TTC549 (cell line): Measurements from ENCODE around the gene ARHGAP45.
"Not testable (repeated sequence)": the region's sequence is repeated elsewhere in the genome, so short reads cannot be mapped to it uniquely, and the experiment has no call there.

Source experiments
- FAIRE-seq: peaks from 2 replicates; lab custom pipeline; 2012; peaks lifted over from hg19 to GRCh38; lab: Jason Lieb, UNC

Gene ARHGAP45

GRCh38 chr19:1066748-1067340, at the start of gene ARHGAP45:
Gene ARHGAP45 (plus strand): TSS chr19:1067167. CDS start chr19:1067406, 239 bp downstream.
- no peak for FAIRE-seq

GRCh38 chr19:1017906-1018305, 49.1 kb upstream of the ARHGAP45 start:
- FAIRE-seq = no peak

GRCh38 chr19:1018393-1018792, 48.6 kb upstream of the ARHGAP45 start:
- no peak for FAIRE-seq

- FAIRE-seq = no peak
Measured at GRCh38 chr19:1018932-1019615, 47.9 kb upstream of the ARHGAP45 start.

GRCh38 chr19:1019616-1019961, 47.4 kb upstream of the ARHGAP45 start:
- FAIRE-seq = no peak

DNA sequence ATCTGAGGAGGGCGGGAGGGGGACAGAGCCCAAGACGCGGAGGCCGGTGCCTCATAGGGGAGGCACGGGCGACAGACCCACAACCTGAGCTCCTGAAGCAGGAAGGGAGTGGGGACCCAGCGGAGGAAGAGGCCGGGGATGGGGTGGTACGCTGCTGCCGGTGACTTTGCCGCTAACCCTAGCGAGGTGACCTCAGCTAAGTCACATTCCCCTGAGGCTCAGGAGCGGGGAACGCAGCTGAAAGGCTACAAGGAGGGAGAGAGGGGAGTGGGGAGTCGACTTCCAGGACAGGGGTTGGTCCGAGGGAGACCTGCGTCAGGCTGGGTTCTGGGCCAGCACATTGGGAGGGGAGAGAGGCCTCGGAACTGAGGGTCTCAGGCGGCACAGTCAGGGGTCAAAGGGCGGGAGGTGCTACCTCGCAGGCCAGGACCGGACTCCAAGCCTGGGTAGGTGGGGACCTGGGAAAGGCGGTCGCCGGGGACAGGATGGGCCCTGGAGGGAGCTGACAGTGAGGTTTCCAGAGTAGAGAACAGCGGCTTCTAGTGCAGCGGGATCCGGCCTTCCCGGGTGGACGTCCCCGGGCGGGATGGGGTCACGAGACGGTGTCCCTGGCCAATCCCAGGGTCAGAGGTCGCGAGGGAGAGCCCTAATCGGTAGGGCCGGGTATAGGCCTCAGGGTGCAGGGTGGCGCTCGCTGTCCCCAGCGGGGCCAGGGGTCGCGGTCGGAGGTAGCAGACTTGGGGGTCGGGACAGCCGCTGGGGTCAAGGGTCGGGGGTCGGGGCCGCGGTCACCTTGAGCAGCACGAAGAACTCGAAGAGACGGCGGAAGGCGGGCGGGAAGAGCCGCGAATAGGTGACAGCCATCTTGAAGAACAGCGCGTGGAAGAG, 46.7 kb upstream of the ARHGAP45 start:
- FAIRE-seq = no peak

- peak; percentile 31 for FAIRE-seq
Measured at GRCh38 chr19:1020868-1021425, 46.0 kb upstream of the ARHGAP45 start, which contains the start of gene TMEM259. Gene TMEM259 (minus strand): TSS chr19:1021123. CDS start chr19:1020996, 127 bp downstream.

DNA sequence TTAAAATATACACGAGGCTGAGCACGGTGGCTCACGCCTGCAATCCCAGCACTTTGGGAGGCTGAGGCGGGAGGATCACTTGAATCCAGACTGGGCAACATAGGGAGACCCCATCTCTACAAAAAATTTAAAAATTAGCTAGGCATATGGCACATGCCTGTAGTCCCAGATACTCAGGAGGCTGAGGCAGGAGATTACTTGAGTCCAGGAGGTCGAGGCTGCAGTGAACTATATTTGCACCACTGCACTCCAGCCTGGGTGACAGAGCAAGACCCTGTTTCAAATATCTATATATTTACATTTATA, 43.1 kb upstream of the ARHGAP45 start:
- FAIRE-seq = not testable (repeated sequence)

DNA sequence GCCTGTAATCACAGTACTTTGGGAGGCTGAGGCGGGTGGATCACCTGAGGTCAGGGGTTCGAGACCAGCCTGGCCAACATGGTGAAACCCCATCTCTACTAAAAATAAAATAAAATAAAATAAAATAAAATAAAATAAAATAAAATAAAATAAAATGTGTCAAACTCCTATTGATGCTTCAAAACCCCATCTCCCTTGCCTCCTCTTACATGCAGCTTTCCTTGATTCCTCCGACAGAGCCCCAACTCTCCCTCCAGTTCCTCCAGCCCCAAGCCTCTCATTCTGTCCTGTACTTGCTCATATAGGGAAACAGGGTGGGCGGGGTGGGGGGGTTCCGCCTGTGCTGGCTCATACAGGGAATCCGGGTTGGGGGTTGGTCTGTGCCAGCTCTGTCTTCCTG, 41.9 kb upstream of the ARHGAP45 start:
- not testable (repeated sequence) for FAIRE-seq

DNA sequence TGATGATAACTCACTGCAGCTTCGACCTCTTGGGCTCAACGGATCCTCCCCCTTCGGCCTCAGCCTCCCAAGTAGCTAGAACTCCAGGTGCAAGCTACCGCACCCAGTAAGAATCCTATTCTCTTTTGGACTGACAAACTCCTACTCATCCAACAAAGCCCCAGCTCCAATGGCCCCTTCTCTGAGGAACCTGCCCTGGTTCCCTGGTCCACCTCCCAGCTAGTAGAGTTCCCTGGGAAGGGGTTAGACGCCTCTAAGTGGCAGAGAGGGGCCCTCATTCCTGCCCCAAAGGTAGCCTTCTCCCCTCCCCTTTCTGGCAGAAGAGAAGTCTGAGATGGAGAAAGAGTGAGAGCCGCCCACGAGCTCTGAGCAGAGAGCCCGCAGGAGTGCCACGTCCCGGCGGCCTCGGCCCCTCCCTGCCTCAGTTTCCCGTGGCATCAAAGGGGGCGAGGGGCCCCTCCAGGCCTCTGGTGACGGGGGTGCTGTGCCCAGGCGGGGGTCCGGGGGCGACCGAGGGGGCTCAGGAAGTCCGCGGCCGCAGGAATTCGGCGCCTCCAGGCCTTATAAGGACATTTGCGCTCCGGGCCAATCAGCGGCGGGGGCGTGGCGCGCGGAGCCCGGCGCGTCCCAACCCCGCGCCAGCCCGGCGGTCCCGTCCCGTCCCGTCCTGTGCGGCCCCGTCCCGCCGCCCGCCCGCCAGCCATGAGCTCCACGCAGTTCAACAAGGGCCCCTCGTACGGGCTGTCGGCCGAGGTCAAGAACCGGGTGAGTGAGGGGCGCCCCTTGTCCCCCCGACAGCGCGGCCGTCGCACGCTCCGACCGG, 40.8 kb upstream of the ARHGAP45 start, which contains the start of gene CNN2:
TSS of gene CNN2 (plus strand) at position 649 of the 823 bp plus-strand sequence. CDS start at position 703, 54 bp downstream.
- no peak for FAIRE-seq

DNA sequence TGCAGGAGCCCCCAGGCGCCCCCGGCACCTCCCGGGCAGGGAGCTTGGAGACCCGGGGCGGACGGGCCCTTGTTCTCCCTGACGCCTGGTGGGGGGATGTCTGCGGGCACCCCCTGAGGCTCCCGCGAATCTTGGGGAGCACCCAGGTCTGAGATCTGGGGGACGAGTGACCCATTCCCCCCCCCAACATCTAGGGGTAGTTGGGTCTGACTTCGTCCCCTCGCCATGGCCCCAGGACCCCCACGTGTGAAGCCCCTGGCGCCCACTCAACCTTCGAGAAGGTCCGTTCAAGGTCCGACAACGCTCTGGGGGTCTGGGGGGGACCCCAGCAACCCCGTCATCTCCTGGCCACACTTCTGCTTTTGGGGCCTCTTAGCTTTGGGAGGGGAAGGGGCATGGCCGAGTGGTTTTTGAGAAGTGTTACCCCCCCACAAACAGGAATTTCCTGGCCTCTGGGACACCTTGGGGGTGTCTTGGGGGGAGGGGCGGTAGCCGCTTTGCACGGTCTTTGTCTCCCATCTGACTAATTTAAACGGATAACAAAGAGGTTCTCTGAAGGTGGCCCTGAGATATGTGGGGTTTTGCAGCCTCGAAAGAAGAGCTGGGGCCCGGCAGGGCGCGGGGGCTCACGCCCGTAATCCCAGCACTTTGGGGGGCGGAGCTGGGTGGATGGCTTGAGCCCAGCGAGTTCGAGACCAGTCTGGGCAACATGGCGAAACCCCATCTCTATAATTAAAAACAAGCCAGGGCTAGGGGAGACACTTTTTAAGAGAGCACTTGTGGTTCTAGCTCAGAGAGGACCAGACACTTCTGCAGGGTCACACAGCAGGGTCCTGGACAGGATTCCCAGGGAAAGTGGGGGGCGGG, 40.0 kb upstream of the ARHGAP45 start:
- no peak for FAIRE-seq

GRCh38 chr19:1027650-1028061, 39.3 kb upstream of the ARHGAP45 start:
- no peak for FAIRE-seq

DNA sequence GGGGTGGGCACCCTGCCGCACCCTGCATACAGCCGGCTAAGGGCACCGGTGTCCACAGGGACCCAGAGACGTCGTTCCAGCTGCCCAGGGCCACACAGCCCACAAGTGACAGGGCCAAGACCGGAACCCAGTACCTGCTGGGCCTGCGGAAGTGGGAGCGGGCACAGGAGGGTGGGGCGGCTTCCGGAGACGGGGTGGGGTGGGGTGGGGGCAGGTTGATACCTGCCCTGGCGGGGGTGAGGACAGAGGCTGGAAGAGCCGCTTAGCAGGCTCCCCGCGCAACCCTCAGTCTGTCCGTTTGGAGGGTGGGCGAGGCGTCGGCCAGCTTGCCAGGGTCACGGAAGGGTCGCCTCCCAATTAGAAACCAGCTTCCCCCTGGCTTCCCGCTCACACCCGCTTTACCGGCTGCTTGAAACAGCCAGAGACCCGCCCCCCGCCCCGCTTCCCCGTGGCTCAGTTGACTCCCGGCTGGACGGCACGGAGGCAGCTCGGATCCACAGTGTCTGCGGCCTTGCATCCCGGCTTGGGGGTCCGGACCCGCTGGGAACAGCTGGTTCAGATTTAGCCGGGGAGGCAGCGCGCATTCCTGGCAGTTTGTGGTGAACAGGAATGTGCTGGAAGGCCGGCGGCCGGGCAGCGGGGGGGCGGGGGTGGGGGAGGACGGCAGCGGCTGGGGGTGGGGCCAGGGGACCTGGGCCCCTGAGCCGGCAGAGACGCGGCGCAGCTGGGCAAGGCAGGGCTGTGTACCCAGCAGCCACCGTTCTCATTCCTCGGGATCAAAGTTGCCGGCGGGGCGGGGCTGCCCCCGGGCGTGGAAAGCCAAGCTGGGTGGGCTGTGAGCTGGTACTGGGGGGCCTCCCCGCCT, 38.7 kb upstream of the ARHGAP45 start:
- FAIRE-seq = no peak

DNA sequence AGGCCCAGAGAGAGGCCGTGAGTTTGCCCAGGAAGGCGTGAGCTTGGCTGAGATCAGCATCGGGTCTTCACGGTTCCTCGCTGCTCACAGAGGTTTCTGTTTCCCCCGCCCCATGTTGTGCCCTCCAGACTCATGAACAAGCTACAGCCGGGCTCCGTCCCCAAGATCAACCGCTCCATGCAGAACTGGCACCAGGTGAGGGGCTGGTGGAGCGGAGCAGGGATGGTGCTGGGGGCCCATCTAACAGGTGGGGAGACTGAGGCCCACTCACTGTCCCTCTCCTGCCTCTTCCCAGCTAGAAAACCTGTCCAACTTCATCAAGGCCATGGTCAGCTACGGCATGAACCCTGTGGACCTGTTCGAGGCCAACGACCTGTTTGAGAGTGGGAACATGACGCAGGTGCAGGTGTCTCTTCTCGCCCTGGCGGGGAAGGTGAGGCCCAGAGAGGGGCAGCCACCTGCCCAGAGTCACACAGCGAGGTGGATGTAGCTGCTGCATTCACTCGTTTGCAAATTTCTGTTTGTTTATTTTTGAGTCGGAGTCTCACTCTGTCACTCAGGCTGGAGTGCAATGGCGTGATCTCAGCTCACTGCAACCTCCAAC, 34.6 kb upstream of the ARHGAP45 start:
- FAIRE-seq = no peak

- no peak for FAIRE-seq
Measured at GRCh38 chr19:1035998-1036621, 30.9 kb upstream of the ARHGAP45 start.

DNA sequence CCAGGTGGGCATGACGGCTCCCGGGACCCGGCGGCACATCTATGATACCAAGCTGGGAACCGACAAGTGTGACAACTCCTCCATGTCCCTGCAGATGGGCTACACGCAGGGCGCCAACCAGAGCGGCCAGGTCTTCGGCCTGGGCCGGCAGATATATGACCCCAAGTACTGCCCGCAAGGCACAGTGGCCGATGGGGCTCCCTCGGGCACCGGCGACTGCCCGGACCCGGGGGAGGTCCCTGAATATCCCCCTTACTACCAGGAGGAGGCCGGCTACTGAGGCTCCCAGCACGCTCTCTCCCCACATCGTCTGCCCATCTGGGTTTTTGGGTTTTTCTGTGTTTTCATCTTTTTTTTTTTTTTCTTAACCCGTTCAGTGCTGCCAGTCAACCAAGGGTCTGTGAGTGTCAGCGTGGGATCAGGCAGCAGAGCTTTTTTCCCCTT, 29.3 kb upstream of the ARHGAP45 start:
- FAIRE-seq = no peak

DNA sequence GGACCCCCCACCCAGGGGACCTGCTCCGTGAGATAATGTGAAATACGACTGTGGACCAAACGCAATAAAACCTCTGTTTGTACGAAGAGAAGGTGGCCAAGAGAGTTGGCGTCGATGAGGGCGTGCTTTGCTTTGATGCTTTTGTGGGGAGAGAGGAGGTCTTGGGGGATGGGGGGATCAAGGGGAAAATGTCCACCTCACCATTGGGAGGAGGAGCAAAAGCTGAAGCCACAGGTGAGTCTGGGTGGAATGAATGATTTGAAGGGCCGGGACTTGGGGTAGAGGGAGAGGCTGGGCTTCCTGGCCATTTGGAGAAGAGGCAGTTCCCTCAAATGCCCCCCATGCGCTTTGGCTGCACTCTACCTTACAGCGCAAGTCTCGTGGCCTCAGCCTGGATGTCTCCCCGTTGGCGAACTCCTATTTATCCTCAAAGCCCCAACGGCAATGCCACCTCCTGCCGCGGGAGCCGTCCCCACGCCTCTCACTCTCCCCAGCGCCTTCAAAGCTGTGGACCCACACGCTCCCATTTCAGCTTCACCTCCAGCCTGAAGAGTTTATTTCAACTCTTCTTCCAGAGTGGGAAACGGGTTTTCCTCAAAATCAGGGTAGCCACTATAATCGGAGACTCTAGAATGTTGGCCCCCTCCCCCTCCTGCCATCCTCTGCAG, 27.9 kb upstream of the ARHGAP45 start:
- FAIRE-seq = no peak
